Measurements from ENCODE around the gene NFKBIL1.

NFKBIL1 gene

DNA sequence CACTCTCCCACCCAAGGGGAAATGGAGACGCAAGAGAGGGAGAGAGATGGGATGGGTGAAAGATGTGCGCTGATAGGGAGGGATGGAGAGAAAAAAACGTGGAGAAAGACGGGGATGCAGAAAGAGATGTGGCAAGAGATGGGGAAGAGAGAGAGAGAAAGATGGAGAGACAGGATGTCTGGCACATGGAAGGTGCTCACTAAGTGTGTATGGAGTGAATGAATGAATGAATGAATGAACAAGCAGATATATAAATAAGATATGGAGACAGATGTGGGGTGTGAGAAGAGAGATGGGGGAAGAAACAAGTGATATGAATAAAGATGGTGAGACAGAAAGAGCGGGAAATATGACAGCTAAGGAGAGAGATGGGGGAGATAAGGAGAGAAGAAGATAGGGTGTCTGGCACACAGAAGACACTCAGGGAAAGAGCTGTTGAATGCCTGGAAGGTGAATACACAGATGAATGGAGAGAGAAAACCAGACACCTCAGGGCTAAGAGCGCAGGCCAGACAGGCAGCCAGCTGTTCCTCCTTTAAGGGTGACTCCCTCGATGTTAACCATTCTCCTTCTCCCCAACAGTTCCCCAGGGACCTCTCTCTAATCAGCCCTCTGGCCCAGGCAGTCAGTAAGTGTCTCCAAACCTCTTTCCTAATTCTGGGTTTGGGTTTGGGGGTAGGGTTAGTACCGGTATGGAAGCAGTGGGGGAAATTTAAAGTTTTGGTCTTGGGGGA lies 28.7 kb downstream of the NFKBIL1 start:
- H3K27ac ChIP-seq, result no peak overlapping the region
- TF ChIP-seq, protein P1, sequence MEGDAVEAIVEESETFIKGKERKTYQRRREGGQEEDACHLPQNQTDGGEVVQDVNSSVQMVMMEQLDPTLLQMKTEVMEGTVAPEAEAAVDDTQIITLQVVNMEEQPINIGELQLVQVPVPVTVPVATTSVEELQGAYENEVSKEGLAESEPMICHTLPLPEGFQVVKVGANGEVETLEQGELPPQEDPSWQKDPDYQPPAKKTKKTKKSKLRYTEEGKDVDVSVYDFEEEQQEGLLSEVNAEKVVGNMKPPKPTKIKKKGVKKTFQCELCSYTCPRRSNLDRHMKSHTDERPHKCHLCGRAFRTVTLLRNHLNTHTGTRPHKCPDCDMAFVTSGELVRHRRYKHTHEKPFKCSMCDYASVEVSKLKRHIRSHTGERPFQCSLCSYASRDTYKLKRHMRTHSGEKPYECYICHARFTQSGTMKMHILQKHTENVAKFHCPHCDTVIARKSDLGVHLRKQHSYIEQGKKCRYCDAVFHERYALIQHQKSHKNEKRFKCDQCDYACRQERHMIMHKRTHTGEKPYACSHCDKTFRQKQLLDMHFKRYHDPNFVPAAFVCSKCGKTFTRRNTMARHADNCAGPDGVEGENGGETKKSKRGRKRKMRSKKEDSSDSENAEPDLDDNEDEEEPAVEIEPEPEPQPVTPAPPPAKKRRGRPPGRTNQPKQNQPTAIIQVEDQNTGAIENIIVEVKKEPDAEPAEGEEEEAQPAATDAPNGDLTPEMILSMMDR (conservative IDR thresholded peaks at IDR 0.05), result no peak

DNA sequence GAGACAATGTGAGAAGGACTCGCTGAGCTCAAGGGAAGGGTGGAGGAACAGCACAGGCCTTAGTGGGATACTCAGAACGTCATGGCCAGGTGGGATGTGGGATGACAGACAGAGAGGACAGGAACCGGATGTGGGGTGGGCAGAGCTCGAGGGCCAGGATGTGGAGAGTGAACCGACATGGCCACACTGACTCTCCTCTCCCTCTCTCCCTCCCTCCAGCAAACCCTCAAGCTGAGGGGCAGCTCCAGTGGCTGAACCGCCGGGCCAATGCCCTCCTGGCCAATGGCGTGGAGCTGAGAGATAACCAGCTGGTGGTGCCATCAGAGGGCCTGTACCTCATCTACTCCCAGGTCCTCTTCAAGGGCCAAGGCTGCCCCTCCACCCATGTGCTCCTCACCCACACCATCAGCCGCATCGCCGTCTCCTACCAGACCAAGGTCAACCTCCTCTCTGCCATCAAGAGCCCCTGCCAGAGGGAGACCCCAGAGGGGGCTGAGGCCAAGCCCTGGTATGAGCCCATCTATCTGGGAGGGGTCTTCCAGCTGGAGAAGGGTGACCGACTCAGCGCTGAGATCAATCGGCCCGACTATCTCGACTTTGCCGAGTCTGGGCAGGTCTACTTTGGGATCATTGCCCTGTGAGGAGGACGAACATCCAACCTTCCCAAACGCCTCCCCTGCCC lies 29.6 kb downstream of the NFKBIL1 start:
- no peak overlapping the region for H3K27ac ChIP-seq
- TF ChIP-seq, protein P1 (conservative IDR thresholded peaks at IDR 0.05), result no peak

DNA sequence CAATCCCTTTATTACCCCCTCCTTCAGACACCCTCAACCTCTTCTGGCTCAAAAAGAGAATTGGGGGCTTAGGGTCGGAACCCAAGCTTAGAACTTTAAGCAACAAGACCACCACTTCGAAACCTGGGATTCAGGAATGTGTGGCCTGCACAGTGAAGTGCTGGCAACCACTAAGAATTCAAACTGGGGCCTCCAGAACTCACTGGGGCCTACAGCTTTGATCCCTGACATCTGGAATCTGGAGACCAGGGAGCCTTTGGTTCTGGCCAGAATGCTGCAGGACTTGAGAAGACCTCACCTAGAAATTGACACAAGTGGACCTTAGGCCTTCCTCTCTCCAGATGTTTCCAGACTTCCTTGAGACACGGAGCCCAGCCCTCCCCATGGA lies 30.2 kb downstream of the NFKBIL1 start:
- TF ChIP-seq, protein P1 (conservative IDR thresholded peaks at IDR 0.05), result no peak
- no peak overlapping the region for H3K27ac ChIP-seq

DNA sequence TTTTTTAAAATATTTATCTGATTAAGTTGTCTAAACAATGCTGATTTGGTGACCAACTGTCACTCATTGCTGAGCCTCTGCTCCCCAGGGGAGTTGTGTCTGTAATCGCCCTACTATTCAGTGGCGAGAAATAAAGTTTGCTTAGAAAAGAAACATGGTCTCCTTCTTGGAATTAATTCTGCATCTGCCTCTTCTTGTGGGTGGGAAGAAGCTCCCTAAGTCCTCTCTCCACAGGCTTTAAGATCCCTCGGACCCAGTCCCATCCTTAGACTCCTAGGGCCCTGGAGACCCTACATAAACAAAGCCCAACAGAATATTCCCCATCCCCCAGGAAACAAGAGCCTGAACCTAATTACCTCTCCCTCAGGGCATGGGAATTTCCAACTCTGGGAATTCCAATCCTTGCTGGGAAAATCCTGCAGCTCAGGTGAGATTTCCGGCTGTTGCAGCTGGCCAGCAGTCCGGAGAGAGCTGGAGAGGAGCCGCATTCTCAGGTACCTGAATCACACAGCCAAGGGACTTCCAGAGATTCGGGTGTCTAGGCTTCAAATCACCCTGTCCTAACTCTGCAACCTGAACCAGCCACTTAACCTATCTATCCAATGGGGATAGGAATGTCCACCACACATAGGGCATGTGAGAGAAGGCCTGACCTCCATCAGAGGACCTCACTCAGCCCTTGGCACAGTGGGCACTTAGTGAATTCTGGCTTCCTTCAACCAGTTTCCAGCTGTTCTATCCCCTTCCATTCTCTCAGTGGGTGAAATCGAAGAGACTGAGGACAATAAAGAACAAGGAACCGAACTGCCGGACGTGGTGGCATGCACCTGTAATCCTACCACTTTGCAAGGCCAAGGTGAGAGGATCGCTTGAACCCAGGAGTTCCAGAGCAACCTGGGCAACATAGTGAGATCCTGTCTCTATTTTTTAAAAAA lies 31.0 kb downstream of the NFKBIL1 start:
- no peak overlapping the region for H3K27ac ChIP-seq
- TF ChIP-seq, protein P1 (conservative IDR thresholded peaks at IDR 0.05), result no peak

DNA sequence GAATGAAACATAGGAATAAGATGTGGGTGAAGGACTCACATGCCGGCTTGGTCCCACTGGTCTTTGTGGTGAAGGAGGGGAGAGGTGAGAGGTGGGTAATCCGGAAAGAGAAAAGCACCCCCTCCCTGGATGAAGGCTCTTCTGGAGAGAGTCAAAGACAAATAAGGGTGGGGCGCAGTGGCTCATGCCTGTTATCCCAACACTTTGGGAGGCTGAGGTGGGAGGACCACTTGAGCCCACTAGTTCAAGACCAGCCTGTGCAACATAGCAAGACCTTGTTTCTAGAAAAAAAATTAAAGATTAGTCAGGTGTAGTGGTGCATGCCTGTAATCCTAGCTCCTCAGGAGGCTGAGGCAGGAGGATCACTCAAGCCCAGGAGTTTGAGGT lies 31.7 kb downstream of the NFKBIL1 start:
- no peak overlapping the region for H3K27ac ChIP-seq
- TF ChIP-seq, protein P1 (conservative IDR thresholded peaks at IDR 0.05), result no peak

DNA sequence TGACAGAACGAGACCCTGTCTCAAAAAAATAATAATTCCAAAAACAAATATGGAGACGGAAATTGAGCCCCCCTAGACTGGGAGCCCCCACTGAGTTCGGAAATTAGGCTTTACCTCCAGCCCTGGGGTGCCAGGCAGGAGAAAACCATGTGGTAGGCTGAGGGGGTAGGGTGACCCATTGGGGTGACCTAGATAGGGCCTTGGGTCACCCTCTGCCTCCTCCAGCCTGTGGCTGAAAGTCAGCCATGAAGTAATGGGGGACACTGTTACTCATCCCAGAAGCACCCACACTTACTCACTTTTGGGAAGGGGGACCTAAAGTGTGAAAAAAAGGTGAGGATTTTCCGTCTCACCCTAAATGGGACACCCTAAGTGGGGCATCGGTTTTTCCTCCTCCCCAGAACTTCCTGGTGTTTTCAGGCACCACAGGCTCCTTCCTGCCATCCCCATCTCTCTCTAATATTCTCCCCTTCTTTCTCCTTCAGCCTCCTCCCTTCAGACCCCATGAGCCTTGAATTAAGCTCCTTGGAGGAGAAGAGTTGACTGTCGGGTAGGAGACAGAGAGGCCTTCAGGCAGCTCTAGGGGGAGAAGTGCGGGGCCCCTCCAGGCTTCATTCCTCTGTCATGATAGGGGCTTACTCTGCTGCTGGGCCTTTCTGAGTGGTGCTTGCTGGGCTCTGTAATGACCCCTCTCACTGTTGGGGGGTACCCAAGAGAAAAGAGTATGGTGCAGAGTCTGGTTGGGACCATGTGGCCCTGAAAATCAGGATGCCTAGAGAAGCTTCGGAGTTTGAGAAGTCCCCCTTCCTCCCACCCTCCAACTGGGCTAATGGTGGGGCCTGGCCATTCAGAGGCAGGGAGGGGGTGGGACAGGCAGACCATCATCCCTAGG lies 32.4 kb downstream of the NFKBIL1 start:
- TF ChIP-seq, protein P1 (conservative IDR thresholded peaks at IDR 0.05), result no peak
- no peak overlapping the region for H3K27ac ChIP-seq
